ENCODE measurements around the gene ENGASE. TPM values are rescaled to one million over a fixed set of nuclear protein-coding genes. Genes with fewer than 3 reads are reported as not detected.

ENGASE gene
- total and polyA plus RNA-seq, 3 donors from 2014 or later = 20.3 to 48.5 (median 34.9) TPM

GRCh38 chr17:79096477-79096876, 21.9 kb downstream of the ENGASE start:
- intact Hi-C loops (cut with DNase I; ENCODE audit: low total_unique reads) = no loop called here
- Histone ChIP-seq H3K36me3 (ENCODE audit: low read depth, missing control alignments) (no peaks in the 10 kb centered on the region), H3K4me3 (no peak overlapping the region), H3K27ac (no peak overlapping the region), H3K4me1 (no peaks in the 10 kb centered on the region), H3K9me3 (no peaks in the 10 kb centered on the region), H3K27me3 (no peaks in the 10 kb centered on the region)
- no peak for DNase-seq
- TF ChIP-seq POLR2A (IDR thresholded peaks at IDR 0.05) (no peak), CTCF (IDR thresholded peaks at IDR 0.05) (no peak)
- 64 to 65% methylated on average over 11 to 16 of the region's 16 CpGs for WGBS, 2 donors

- no peaks in the 10 kb centered on the region for H3K36me3 ChIP-seq (ENCODE audit: low read depth, missing control alignments)
- TF ChIP-seq POLR2A (IDR thresholded peaks at IDR 0.05) = no peak
- TF ChIP-seq CTCF (IDR thresholded peaks at IDR 0.05) = no peak
- peak; percentile 48 for DNase-seq
- H3K4me1 ChIP-seq = no peaks in the 10 kb centered on the region
- H3K27me3 ChIP-seq = no peaks in the 10 kb centered on the region
- H3K4me3 ChIP-seq = peak overlapping the region; percentile 20 to 26
- H3K9me3 ChIP-seq = no peaks in the 10 kb centered on the region
- intact Hi-C loops (cut with DNase I; ENCODE audit: low total_unique reads) = no loop called here
- 19 to 33% methylated on average over 17 to 44 of the region's 52 CpGs for WGBS, 2 donors
- no peak overlapping the region for H3K27ac ChIP-seq
Observed at GRCh38 chr17:79097226-79098055, 22.8 kb downstream of the ENGASE start.

- H3K27me3 ChIP-seq = no peaks in the 10 kb centered on the region
- intact Hi-C loops (cut with DNase I; ENCODE audit: low total_unique reads) = no loop called here
- 46 to 47% methylated on average over 7 to 16 of the region's 16 CpGs for WGBS, 2 donors
- no peak for DNase-seq
- TF ChIP-seq POLR2A (IDR thresholded peaks at IDR 0.05) (no peak), CTCF (IDR thresholded peaks at IDR 0.05) (no peak)
- H3K9me3 ChIP-seq = no peaks in the 10 kb centered on the region
- no peak overlapping the region for H3K27ac ChIP-seq
- no peak overlapping the region for H3K4me3 ChIP-seq
- H3K4me1 ChIP-seq = no peaks in the 10 kb centered on the region
- no peaks in the 10 kb centered on the region for H3K36me3 ChIP-seq (ENCODE audit: low read depth, missing control alignments)
Observed at GRCh38 chr17:79098282-79098867, 23.8 kb downstream of the ENGASE start.

GRCh38 chr17:79100405-79100804, 25.8 kb downstream of the ENGASE start:
- Histone ChIP-seq H3K27ac (no peak overlapping the region), H3K36me3 (ENCODE audit: low read depth, missing control alignments) (no peaks in the 10 kb centered on the region), H3K4me3 (no peak overlapping the region), H3K9me3 (no peaks in the 10 kb centered on the region), H3K4me1 (no peaks in the 10 kb centered on the region), H3K27me3 (no peaks in the 10 kb centered on the region)
- no peak for TF ChIP-seq CTCF (IDR thresholded peaks at IDR 0.05)
- WGBS, 2 donors = 88 to 91% methylated on average over 11 to 18 of the region's 18 CpGs
- intact Hi-C loops (cut with DNase I; ENCODE audit: low total_unique reads) = no loop called here
- DNase-seq = no peak

Data from testis (tissue), 3 donors.